ENCODE data around the gene ZNF511.

ZNF511 gene

GRCh38 chr10:133273534-133274143 is 35.1 kb upstream of the ZNF511 start:
- H2AK5ac ChIP-seq (ENCODE audit: low read depth, low read length) = peak overlapping the region; percentile 70
- H2AFZ ChIP-seq (ENCODE audit: low read length) = no peak overlapping the region
- no peaks in the 10 kb centered on the region for H3K36me3 ChIP-seq (replicated peaks in 1 of 2; ENCODE audit: control insufficient read depth in 2 of 2, insufficient read depth in 2 of 2, low read length in 2 of 2)
- no peak overlapping the region for H4K8ac ChIP-seq (ENCODE audit: low read depth, low read length)
- H3K9me3 ChIP-seq (replicated peaks in 1 of 2; ENCODE audit: control insufficient read depth in 2 of 2, insufficient read depth in 1 of 2, low read depth in 1 of 2, low read length in 2 of 2) = peaks cover 0 to 2% of the 10 kb centered on the region in 2 donors
- H3K14ac ChIP-seq (ENCODE audit: low read length) = no peak overlapping the region
- H3K27ac ChIP-seq (replicated peaks; ENCODE audit: low read length) = no peak overlapping the region
- H3K9ac ChIP-seq (ENCODE audit: low read depth, low read length, poor library complexity) = no peak overlapping the region
- H3K27me3 ChIP-seq (ENCODE audit: control insufficient read depth in 3 of 3, insufficient read depth in 3 of 3, low read depth in 1 of 3, low read length in 3 of 3) = peaks cover 0 to 13% (median 6%) of the 10 kb centered on the region in 3 experiments
- no peak overlapping the region for H4K91ac ChIP-seq (ENCODE audit: low read depth, low read length, poor library complexity)
- peak overlapping the region; percentile 64 for H3K18ac ChIP-seq (ENCODE audit: low read length)
- H3K4me1 ChIP-seq (ENCODE audit: control insufficient read depth in 2 of 2, insufficient read depth in 1 of 2, low read depth in 1 of 2, low read length in 2 of 2) = peaks cover 8 to 15% of the 10 kb centered on the region in 2 donors
- H3K23ac ChIP-seq (ENCODE audit: low read depth, low read length, poor library complexity) = peak overlapping the region; percentile 85
- H3K4me3 ChIP-seq (ENCODE audit: low read length in 2 of 2) = no peak overlapping the region
- no peak overlapping the region for H2BK12ac ChIP-seq (ENCODE audit: low read length)
- H2BK120ac ChIP-seq (ENCODE audit: low read depth, low read length) = no peak overlapping the region
- no CpG with 5 or more reads among the region's 28 CpGs for WGBS, 2 donors (ENCODE audit: extremely low coverage in 2 of 2, insufficient read length in 2 of 2, insufficient replicate concordance in 1 of 2)
- no peak overlapping the region for H2BK5ac ChIP-seq (ENCODE audit: low read length)
- H3K4me2 ChIP-seq (ENCODE audit: insufficient read depth, low read length, poor library complexity, severe bottlenecking) = no peak overlapping the region
- no peak overlapping the region for H3K4ac ChIP-seq (ENCODE audit: low read length)
- peaks cover 3% of the 10 kb centered on the region for H3K79me1 ChIP-seq (ENCODE audit: low read depth, low read length)
- no peak for DNase-seq (ENCODE audit: low spot score)
- peak overlapping the region; percentile 67 for H2BK15ac ChIP-seq (ENCODE audit: low read length)

- Histone ChIP-seq H3K4me3 (ENCODE audit: low read length in 2 of 2) (no peak overlapping the region), H3K27ac (replicated peaks; ENCODE audit: low read length) (no peak overlapping the region), H3K4me2 (ENCODE audit: insufficient read depth, low read length, poor library complexity, severe bottlenecking) (no peak overlapping the region), H3K36me3 (replicated peaks in 1 of 2; ENCODE audit: control insufficient read depth in 2 of 2, insufficient read depth in 2 of 2, low read length in 2 of 2) (peaks cover 4 to 12% of the 10 kb centered on the region in 2 donors), H2AFZ (ENCODE audit: low read length) (peak overlapping the region; percentile 72), H2BK5ac (ENCODE audit: low read length) (peak overlapping the region; percentile 87), H3K4me1 (ENCODE audit: control insufficient read depth in 2 of 2, insufficient read depth in 1 of 2, low read depth in 1 of 2, low read length in 2 of 2) (peaks cover 8 to 15% of the 10 kb centered on the region in 2 donors), H2BK12ac (ENCODE audit: low read length) (peak overlapping the region; percentile 58), H2BK120ac (ENCODE audit: low read depth, low read length) (no peak overlapping the region), H4K8ac (ENCODE audit: low read depth, low read length) (no peak overlapping the region), H3K23ac (ENCODE audit: low read depth, low read length, poor library complexity) (peak overlapping the region; percentile 17), H3K18ac (ENCODE audit: low read length) (peak overlapping the region; percentile 83), H2AK5ac (ENCODE audit: low read depth, low read length) (peak overlapping the region; percentile 81), H3K9me3 (replicated peaks in 1 of 2; ENCODE audit: control insufficient read depth in 2 of 2, insufficient read depth in 1 of 2, low read depth in 1 of 2, low read length in 2 of 2) (peaks cover 0 to 2% of the 10 kb centered on the region in 2 donors), H3K9ac (ENCODE audit: low read depth, low read length, poor library complexity) (no peak overlapping the region), H4K91ac (ENCODE audit: low read depth, low read length, poor library complexity) (no peak overlapping the region), H3K27me3 (ENCODE audit: control insufficient read depth in 3 of 3, insufficient read depth in 3 of 3, low read depth in 1 of 3, low read length in 3 of 3) (peaks cover 0 to 13% (median 6%) of the 10 kb centered on the region in 3 experiments), H3K79me1 (ENCODE audit: low read depth, low read length) (peaks cover 3% of the 10 kb centered on the region), H3K4ac (ENCODE audit: low read length) (no peak overlapping the region), H3K14ac (ENCODE audit: low read length) (peak overlapping the region; percentile 3), H2BK15ac (ENCODE audit: low read length) (no peak overlapping the region)
- WGBS, 2 donors (ENCODE audit: extremely low coverage in 2 of 2, insufficient read length in 2 of 2, insufficient replicate concordance in 1 of 2) = no CpG with 5 or more reads among the region's 26 CpGs
- DNase-seq (ENCODE audit: low spot score) = no peak
Measured at GRCh38 chr10:133274751-133275683, 33.7 kb upstream of the ZNF511 start.

- peak overlapping the region; percentile 82 for H3K14ac ChIP-seq (ENCODE audit: low read length)
- H2AFZ ChIP-seq (ENCODE audit: low read length) = peak overlapping the region; percentile 72
- peaks cover 0 to 2% of the 10 kb centered on the region in 2 donors for H3K9me3 ChIP-seq (replicated peaks in 1 of 2; ENCODE audit: control insufficient read depth in 2 of 2, insufficient read depth in 1 of 2, low read depth in 1 of 2, low read length in 2 of 2)
- H3K9ac ChIP-seq (ENCODE audit: low read depth, low read length, poor library complexity) = no peak overlapping the region
- WGBS, 2 donors (ENCODE audit: extremely low coverage in 2 of 2, insufficient read length in 2 of 2, insufficient replicate concordance in 1 of 2) = no CpG with 5 or more reads among the region's 12 CpGs
- no peak for DNase-seq (ENCODE audit: low spot score)
- no peak overlapping the region for H3K4me3 ChIP-seq (ENCODE audit: low read length in 2 of 2)
- no peak overlapping the region for H2BK12ac ChIP-seq (ENCODE audit: low read length)
- peaks cover 7 to 19% of the 10 kb centered on the region in 2 donors for H3K36me3 ChIP-seq (replicated peaks in 1 of 2; ENCODE audit: control insufficient read depth in 2 of 2, insufficient read depth in 2 of 2, low read length in 2 of 2)
- H3K4me2 ChIP-seq (ENCODE audit: insufficient read depth, low read length, poor library complexity, severe bottlenecking) = no peak overlapping the region
- no peak overlapping the region for H2BK15ac ChIP-seq (ENCODE audit: low read length)
- H4K91ac ChIP-seq (ENCODE audit: low read depth, low read length, poor library complexity) = no peak overlapping the region
- H4K8ac ChIP-seq (ENCODE audit: low read depth, low read length) = no peak overlapping the region
- H3K4ac ChIP-seq (ENCODE audit: low read length) = no peak overlapping the region
- peaks cover 8 to 15% of the 10 kb centered on the region in 2 donors for H3K4me1 ChIP-seq (ENCODE audit: control insufficient read depth in 2 of 2, insufficient read depth in 1 of 2, low read depth in 1 of 2, low read length in 2 of 2)
- H2BK5ac ChIP-seq (ENCODE audit: low read length) = peak overlapping the region; percentile 87
- peaks cover 3% of the 10 kb centered on the region for H3K79me1 ChIP-seq (ENCODE audit: low read depth, low read length)
- no peak overlapping the region for H2AK5ac ChIP-seq (ENCODE audit: low read depth, low read length)
- H2BK120ac ChIP-seq (ENCODE audit: low read depth, low read length) = peak overlapping the region; percentile 61
- H3K27ac ChIP-seq (replicated peaks; ENCODE audit: low read length) = no peak overlapping the region
- H3K27me3 ChIP-seq (ENCODE audit: control insufficient read depth in 3 of 3, insufficient read depth in 3 of 3, low read depth in 1 of 3, low read length in 3 of 3) = peaks cover 0 to 13% (median 6%) of the 10 kb centered on the region in 3 experiments
- H3K23ac ChIP-seq (ENCODE audit: low read depth, low read length, poor library complexity) = no peak overlapping the region
- peak overlapping the region; percentile 64 for H3K18ac ChIP-seq (ENCODE audit: low read length)
Measured at GRCh38 chr10:133275684-133276092, 33.0 kb upstream of the ZNF511 start.

GRCh38 chr10:133276100-133276434 is 32.6 kb upstream of the ZNF511 start:
- H3K27ac ChIP-seq (replicated peaks; ENCODE audit: low read length) = no peak overlapping the region
- H3K14ac ChIP-seq (ENCODE audit: low read length) = no peak overlapping the region
- H2AK5ac ChIP-seq (ENCODE audit: low read depth, low read length) = peak overlapping the region; percentile 81
- H2BK15ac ChIP-seq (ENCODE audit: low read length) = peak overlapping the region; percentile 81
- H3K36me3 ChIP-seq (replicated peaks in 1 of 2; ENCODE audit: control insufficient read depth in 2 of 2, insufficient read depth in 2 of 2, low read length in 2 of 2) = peaks cover 7 to 20% of the 10 kb centered on the region in 2 donors
- no peak for DNase-seq (ENCODE audit: low spot score)
- H3K23ac ChIP-seq (ENCODE audit: low read depth, low read length, poor library complexity) = peak overlapping the region; percentile 55
- H2AFZ ChIP-seq (ENCODE audit: low read length) = no peak overlapping the region
- no peak overlapping the region for H4K91ac ChIP-seq (ENCODE audit: low read depth, low read length, poor library complexity)
- H3K4me3 ChIP-seq (ENCODE audit: low read length in 2 of 2) = no peak overlapping the region
- peak overlapping the region; percentile 64 for H3K18ac ChIP-seq (ENCODE audit: low read length)
- peaks cover 0 to 13% (median 6%) of the 10 kb centered on the region in 3 experiments for H3K27me3 ChIP-seq (ENCODE audit: control insufficient read depth in 3 of 3, insufficient read depth in 3 of 3, low read depth in 1 of 3, low read length in 3 of 3)
- peaks cover 3% of the 10 kb centered on the region for H3K79me1 ChIP-seq (ENCODE audit: low read depth, low read length)
- H2BK5ac ChIP-seq (ENCODE audit: low read length) = peak overlapping the region; percentile 87
- H3K9ac ChIP-seq (ENCODE audit: low read depth, low read length, poor library complexity) = no peak overlapping the region
- no peak overlapping the region for H3K4ac ChIP-seq (ENCODE audit: low read length)
- peak overlapping the region; percentile 69 for H3K4me2 ChIP-seq (ENCODE audit: insufficient read depth, low read length, poor library complexity, severe bottlenecking)
- H2BK12ac ChIP-seq (ENCODE audit: low read length) = no peak overlapping the region
- H4K8ac ChIP-seq (ENCODE audit: low read depth, low read length) = no peak overlapping the region
- no CpG with 5 or more reads among the region's 6 CpGs for WGBS, 2 donors (ENCODE audit: extremely low coverage in 2 of 2, insufficient read length in 2 of 2, insufficient replicate concordance in 1 of 2)
- H2BK120ac ChIP-seq (ENCODE audit: low read depth, low read length) = peak overlapping the region; percentile 61
- H3K9me3 ChIP-seq (replicated peaks in 1 of 2; ENCODE audit: control insufficient read depth in 2 of 2, insufficient read depth in 1 of 2, low read depth in 1 of 2, low read length in 2 of 2) = peaks cover 0 to 2% of the 10 kb centered on the region in 2 donors
- H3K4me1 ChIP-seq (ENCODE audit: control insufficient read depth in 2 of 2, insufficient read depth in 1 of 2, low read depth in 1 of 2, low read length in 2 of 2) = peaks cover 8 to 15% of the 10 kb centered on the region in 2 donors

Measured in neuronal stem cell (in vitro differentiated cells).